CD4-positive, alpha-beta T cell treated with Interleukin-10 for 1 hour (primary cell): Measurements from ENCODE around the gene OVAAL.

ENCODE experiments used
- DNase-seq: peaks from one replicate; pipeline ENCODE4 v3.0.0-alpha.2; 2020

OVAAL gene

GRCh38 chr1:180609643-180610555 lies 51.1 kb downstream of the OVAAL start:
- DNase-seq, result no peak

DNA sequence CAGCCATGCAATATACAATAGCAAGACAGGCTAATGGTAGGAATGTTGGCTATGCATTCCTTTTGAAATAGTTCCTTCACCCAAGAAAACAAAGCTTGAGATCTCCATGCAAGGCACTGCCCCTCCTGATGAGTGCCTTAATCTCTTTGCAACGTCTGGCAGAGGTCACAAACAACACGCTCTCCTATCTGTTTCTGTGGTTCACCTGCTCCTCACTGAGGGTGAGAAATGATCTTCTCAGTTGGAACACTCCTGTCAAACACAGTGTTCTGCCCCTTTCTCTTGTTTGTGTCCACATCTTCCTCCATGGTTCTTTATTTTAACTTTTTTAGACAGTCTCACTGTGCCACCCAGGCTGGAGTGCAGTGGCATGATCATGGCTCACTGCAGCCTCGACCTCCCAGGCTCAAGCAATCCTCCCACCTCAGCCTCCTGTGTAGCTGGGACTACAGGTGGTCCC lies 51.8 kb downstream of the OVAAL start:
- no peak for DNase-seq

- DNase-seq, result no peak
Measured at GRCh38 chr1:180611016-180611930, 52.5 kb downstream of the OVAAL start.

GRCh38 chr1:180612632-180613031 lies 53.9 kb downstream of the OVAAL start:
- DNase-seq, result no peak

DNA sequence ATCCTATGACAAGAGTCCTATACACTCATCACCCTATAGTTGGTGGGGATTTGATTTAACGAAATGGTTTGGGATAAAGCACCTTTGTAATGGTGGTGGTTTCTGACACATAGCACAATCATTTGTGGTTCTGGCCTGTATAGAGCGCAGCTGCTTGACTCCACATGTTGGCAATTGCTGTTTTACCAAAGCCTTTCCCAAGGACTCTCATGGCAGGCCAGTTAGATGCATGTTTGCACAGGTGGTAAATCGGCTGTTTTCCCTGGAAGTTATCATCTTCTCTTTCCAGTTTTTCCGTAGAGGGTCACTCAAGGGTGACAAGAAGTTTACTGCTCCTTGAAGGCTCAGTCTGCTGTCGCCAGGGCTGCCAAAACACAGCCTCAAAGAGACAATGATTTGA lies 56.0 kb downstream of the OVAAL start:
- DNase-seq, result no peak

DNA sequence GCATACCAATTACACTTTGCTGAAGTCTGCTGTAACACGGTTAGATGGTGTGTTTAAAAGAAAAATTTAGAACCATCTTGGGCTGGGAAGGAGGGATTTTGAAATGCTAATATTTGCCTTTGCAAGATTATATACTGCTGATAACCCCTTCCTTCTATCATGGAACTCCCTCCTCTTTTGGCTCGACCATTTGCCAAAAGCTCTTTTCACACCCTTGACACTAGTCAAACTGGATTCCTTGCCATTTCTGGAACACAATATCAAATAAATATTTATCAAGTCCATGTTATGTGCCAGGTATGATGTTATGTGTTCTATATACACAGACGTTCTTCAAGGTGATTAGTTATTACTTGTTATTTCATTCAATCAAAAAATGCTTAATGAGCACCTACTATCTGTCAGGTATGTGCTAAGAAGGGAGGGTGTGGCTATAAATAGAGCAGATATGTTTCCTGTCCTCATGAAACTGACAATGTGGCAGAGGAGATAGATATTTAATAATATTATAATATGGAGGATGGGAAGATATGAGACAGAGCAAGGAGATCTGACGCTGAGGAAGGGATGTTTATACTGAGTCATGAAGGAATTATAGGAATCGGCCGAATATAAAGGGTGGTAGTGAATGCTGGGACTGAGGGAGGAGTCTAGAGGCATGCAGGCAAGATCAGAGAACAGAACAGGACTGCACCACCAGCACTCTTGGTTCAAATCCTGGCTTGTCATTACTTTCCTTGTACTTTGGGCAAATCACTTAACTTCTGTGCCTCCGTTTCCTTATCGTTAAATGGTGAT lies 56.9 kb downstream of the OVAAL start:
- no peak for DNase-seq
